Psoas muscle (tissue), 8 donors: ENCODE measurements around the gene PCDHGA4. TPM values are rescaled to one million over a fixed set of nuclear protein-coding genes. Genes with fewer than 3 reads are reported as not detected.

Experiments
- ATAC-seq, 4 donors: fragments of 200-7000 bp; cut with Tn5 transposase; one replicate each; pipeline ENCODE4 v1.9.1; 2020; ENCODE audit warnings: moderate library complexity in 3 of 4, mild to moderate bottlenecking in 2 of 4
- DNase-seq, 2 donors: peaks; one replicate each; pipeline ENCODE4 v3.0.0-alpha.2; 2020
- H3K27ac ChIP-seq: fragments of 200-600 bp; one replicate; pipeline ENCODE4 v1.8.0; 2022
- H3K27me3 ChIP-seq, 3 donors: fragments of 200-600 bp in 1 of 3; one replicate each; pipeline versions ENCODE4 v1.6.1 to v1.8.0; 2013 to 2022; ENCODE audit warnings: low read length in 2 of 3, mild to moderate bottlenecking in 2 of 3, moderate library complexity in 1 of 3; ENCODE audit not compliant: insufficient read depth in 3 of 3
- H3K36me3 ChIP-seq, 2 donors: fragments of 200-600 bp in 1 of 2; one replicate each; pipeline versions ENCODE4 v1.6.1 to v1.8.0; 2013 to 2022; ENCODE audit warnings: low read depth in 1 of 2, mild to moderate bottlenecking in 1 of 2, moderate library complexity in 1 of 2; ENCODE audit not compliant: insufficient read depth in 1 of 2
- H3K4me1 ChIP-seq: fragments of 200-600 bp; one replicate; pipeline ENCODE4 v1.8.0; 2022
- H3K4me3 ChIP-seq: fragments of 200-600 bp; one replicate; pipeline ENCODE4 v1.8.0; 2022; ENCODE audit warnings: mild to moderate bottlenecking
- H3K9me3 ChIP-seq: fragments of 200-600 bp; one replicate; pipeline ENCODE4 v1.8.0; 2022
- WGBS, 3 donors: extraction: QIAGEN DNeasy Blood & Tissue Kit; methylation state at CpG; one replicate each; pipeline versions ENCODE4 v1.1.6 to v1.1.7; 2013; 5-methylcytosine and 5-hydroxymethylcytosine counted together
- intact Hi-C, 2 donors: fragments of 100-400 bp; cut with DNase I; formaldehyde crosslinking; loops; one replicate each; pipeline versions ENCODE4 v1.11.0 to v1.14.2; 2022
- polyA plus RNA-seq, 3 donors: library from polyadenylated mRNA; stranded (reverse); fragments of 200-250 nt; gene quantifications; one replicate each; pipeline ENCODE4 v1.2.3, GENCODE V29; 2013
- total RNA-seq, 4 donors: library from RNA; stranded (reverse); fragmentation: NEBNext Ultra II Directional in 2 of 4; extraction: Animal tissue kit (Norgen Biotek cat#: 25700) in 2 of 4; gene quantifications; one replicate each; pipeline versions ENCODE4 v1.2.1 to v1.2.4, GENCODE V29; 2021 to 2023
- TF ChIP-seq, protein P1 (sequence below): fragments of 200-600 bp; IDR thresholded peaks from one replicate; pipeline ENCODE4 v1.8.0; 2022; ENCODE audit warnings: antibody characterized with exemption
- donor health status: healthy with polysubstance abuse.
- donor health status: DM: no; HTN: no; CAD: no; lungs with moderate emphysema.
- donor health status: Bipolar disorder and iron deficiency.
- donor health status: healthy.
- donor health status: DM: yes; HTN: yes; CAD: no.
- donor health status: DM: no; HTN: no; CAD: no.
- donor health status: DM: no; HTN: no; CAD: no.
- donor health status: DM: yes; HTN: yes; CAD: no.

PCDHGA4 gene
- total and polyA plus RNA-seq, 7 donors = 0.14 to 2.4 (median 0.84) TPM

- Histone ChIP-seq H3K4me1 (no peaks in the 10 kb centered on the region), H3K27me3 (peaks cover 0 to 79% (median 19%) of the 10 kb centered on the region in 3 donors), H3K9me3 (peaks cover 30% of the 10 kb centered on the region), H3K36me3 (no peaks in the 10 kb centered on the region), H3K27ac (no peak within 1 kb of the TSS), H3K4me3 (peak within 1 kb of the TSS; percentile 41)
- WGBS, 3 donors = 18 to 27% (median 25%) methylated on average over 34 of the region's 34 CpGs
- peak in 3 of 4 donors; percentile 42 to 64 (median 49) for ATAC-seq
- TF ChIP-seq, protein P1, sequence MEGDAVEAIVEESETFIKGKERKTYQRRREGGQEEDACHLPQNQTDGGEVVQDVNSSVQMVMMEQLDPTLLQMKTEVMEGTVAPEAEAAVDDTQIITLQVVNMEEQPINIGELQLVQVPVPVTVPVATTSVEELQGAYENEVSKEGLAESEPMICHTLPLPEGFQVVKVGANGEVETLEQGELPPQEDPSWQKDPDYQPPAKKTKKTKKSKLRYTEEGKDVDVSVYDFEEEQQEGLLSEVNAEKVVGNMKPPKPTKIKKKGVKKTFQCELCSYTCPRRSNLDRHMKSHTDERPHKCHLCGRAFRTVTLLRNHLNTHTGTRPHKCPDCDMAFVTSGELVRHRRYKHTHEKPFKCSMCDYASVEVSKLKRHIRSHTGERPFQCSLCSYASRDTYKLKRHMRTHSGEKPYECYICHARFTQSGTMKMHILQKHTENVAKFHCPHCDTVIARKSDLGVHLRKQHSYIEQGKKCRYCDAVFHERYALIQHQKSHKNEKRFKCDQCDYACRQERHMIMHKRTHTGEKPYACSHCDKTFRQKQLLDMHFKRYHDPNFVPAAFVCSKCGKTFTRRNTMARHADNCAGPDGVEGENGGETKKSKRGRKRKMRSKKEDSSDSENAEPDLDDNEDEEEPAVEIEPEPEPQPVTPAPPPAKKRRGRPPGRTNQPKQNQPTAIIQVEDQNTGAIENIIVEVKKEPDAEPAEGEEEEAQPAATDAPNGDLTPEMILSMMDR = no peak
- DNase-seq = no peak
- intact Hi-C loops = no loop called here
Observed at GRCh38 chr5:141363952-141364660, 9.3 kb downstream of the PCDHGA4 start, which contains the start of gene PCDHGA5. Gene PCDHGA5, plus strand, starts transcription at chr5:141364162. Its CDS starts 169 bp downstream, at chr5:141364331.

DNA sequence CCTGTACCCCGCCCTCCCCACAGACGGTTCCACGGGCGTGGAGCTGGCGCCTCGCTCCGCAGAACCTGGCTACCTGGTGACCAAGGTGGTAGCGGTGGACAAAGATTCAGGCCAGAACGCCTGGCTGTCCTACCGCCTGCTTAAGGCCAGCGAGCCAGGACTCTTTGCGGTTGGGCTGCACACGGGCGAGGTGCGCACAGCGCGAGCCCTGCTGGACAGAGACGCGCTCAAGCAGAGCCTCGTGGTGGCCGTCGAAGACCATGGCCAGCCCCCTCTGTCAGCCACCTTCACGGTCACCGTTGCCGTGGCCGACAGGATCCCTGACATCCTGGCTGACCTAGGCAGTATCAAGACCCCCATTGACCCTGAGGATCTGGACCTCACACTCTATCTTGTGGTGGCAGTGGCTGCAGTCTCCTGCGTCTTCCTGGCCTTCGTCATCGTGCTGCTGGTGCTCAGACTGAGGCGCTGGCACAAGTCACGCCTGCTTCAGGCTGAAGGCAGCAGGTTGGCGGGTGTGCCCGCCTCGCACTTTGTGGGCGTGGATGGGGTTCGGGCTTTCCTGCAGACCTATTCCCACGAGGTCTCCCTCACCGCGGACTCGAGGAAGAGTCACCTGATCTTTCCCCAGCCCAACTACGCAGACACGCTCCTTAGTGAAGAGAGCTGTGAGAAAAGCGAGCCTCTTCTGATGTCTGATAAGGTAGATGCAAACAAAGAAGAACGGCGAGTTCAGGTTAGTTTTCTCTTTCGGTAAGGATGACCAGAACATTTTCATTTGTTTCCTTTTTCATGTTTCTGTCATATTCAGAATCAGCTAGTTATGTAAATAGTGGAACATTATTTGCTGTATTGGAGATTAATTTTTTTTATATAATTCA, 11.4 kb downstream of the PCDHGA4 start:
- H3K27me3 ChIP-seq = peaks cover 0 to 72% (median 18%) of the 10 kb centered on the region in 3 donors
- H3K4me1 ChIP-seq = no peaks in the 10 kb centered on the region
- H3K27ac ChIP-seq = no peak overlapping the region
- no peaks in the 10 kb centered on the region for H3K36me3 ChIP-seq
- 35 to 42% (median 37%) methylated on average over 46 of the region's 46 CpGs for WGBS, 3 donors
- H3K4me3 ChIP-seq = no peak overlapping the region
- TF ChIP-seq, protein P1 = no peak
- intact Hi-C loops = no loop called here
- no peak for DNase-seq
- H3K9me3 ChIP-seq = peaks cover 16% of the 10 kb centered on the region
- no peak for ATAC-seq

GRCh38 chr5:141369994-141370848, 15.4 kb downstream of the PCDHGA4 start, which contains the start of gene PCDHGB3:
Gene PCDHGB3, plus strand, starts transcription at chr5:141370242. Its CDS starts 153 bp downstream, at chr5:141370395.
- no peak within 1 kb of the TSS for H3K27ac ChIP-seq
- H3K4me1 ChIP-seq = no peaks in the 10 kb centered on the region
- intact Hi-C loops = loop anchor here in 1 of 2 donors (2.0 kb wide), 1 partner anchor 21 kb away; no protein-coding TSS in a partner anchor
- WGBS, 3 donors = 21 to 25% (median 23%) methylated on average over 32 of the region's 32 CpGs
- H3K27me3 ChIP-seq = peaks cover 0 to 67% (median 22%) of the 10 kb centered on the region in 3 donors
- ATAC-seq (peak; percentile 64 to 89 (median 82)), DNase-seq (peak in 1 of 2 donors; percentile 69)
- H3K36me3 ChIP-seq = no peaks in the 10 kb centered on the region
- peak within 1 kb of the TSS; percentile 51 for H3K4me3 ChIP-seq
- TF ChIP-seq, protein P1 = peak; percentile 39
- H3K9me3 ChIP-seq = peaks cover 11% of the 10 kb centered on the region
